BE2C (cell line): ENCODE data around the gene ASGR1. TPM values are rescaled to one million over a fixed set of nuclear protein-coding genes. Genes with fewer than 3 reads are reported as not detected.

ENCODE experiments used
- DNase-seq: peaks from one replicate; pipeline ENCODE4 v3.0.0-alpha.2; 2020
- H3K27me3 ChIP-seq: fragments of 250-450 bp; sonication (Bioruptor Pico); 2 replicates; pipeline ENCODE4 v1.5.1; 2020; ENCODE audit warnings: mild to moderate bottlenecking
- H3K36me3 ChIP-seq: fragments of 250-450 bp; sonication (Bioruptor Pico); 2 replicates; pipeline ENCODE4 v1.5.1; 2020; ENCODE audit warnings: mild to moderate bottlenecking
- H3K4me1 ChIP-seq: fragments of 250-450 bp; sonication (Bioruptor Pico); 2 replicates; pipeline ENCODE4 v1.5.1; 2020
- H3K4me3 ChIP-seq: 2 replicates; pipeline ENCODE4 v1.5.1; 2011; ENCODE audit warnings: low read depth, low read length
- H3K9me3 ChIP-seq: fragments of 250-450 bp; sonication (Bioruptor Pico); 2 replicates; pipeline ENCODE4 v1.5.1; 2020
- polyA plus RNA-seq: library from polyadenylated mRNA; unstranded; fragments of >200 nt; gene quantifications from one replicate; pipeline ENCODE4 v1.2.1, GENCODE V29; 2012; ENCODE audit warnings: low read depth, missing spikeins; ENCODE audit not compliant: insufficient read length, insufficient read depth
- TF ChIP-seq, protein P1 (sequence below): IDR thresholded peaks from 2 replicates; pipeline ENCODE4 v1.5.1; 2012; ENCODE audit warnings: mild to moderate bottlenecking, low read depth, low read length

Gene ASGR1, protein sequence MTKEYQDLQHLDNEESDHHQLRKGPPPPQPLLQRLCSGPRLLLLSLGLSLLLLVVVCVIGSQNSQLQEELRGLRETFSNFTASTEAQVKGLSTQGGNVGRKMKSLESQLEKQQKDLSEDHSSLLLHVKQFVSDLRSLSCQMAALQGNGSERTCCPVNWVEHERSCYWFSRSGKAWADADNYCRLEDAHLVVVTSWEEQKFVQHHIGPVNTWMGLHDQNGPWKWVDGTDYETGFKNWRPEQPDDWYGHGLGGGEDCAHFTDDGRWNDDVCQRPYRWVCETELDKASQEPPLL
- 1.3 TPM for polyA plus RNA-seq

DNA sequence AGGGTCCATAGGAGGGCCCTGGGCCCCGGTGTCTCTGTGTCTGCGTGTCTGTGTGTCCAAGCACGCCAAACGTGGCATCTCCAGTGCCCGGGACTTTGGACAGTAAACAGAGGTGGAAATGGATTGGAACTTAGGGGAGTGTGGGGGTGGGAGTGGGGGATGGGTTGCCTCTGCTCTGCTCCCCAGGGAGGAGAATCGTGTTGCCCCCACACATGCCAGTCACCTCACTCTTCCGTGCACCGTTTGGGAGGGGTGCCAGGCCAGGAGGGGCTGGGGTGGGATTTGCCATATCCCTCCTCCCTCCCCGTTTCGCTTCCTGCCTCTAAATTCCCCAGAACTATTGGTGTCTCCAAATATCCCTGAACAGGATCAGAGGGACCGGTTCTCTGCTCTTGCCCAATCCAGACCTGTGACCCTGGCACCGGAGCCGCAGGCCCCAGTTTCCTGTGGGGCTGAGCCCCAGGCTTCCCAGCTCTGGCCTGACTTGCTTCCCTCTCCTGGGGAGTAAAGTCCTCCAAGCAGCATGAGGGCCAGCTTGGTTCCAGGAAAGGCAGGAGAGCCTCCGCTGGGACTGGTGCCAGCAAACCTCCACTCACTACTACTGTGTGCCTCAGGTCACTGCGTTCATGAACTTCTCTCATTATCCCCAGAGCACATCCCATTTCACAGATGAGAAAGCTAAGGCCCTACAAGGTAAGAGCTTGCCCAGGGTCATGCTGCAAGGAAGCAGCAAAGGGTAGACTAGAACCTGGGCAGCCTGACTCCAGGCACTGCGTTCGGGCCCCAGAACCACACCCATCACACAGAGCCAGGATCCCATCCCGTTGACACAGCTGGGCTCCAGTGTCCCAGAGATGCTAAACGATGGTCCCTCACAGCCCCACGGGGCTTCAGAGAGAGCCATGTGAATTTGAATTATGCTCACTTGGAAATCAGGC lies at the start of gene ASGR1:
Gene ASGR1, minus strand, starts transcription at position 54 of the 938 bp plus-strand sequence. CDS start 807 bp downstream, outside the sequence.
- TF ChIP-seq, protein P1, sequence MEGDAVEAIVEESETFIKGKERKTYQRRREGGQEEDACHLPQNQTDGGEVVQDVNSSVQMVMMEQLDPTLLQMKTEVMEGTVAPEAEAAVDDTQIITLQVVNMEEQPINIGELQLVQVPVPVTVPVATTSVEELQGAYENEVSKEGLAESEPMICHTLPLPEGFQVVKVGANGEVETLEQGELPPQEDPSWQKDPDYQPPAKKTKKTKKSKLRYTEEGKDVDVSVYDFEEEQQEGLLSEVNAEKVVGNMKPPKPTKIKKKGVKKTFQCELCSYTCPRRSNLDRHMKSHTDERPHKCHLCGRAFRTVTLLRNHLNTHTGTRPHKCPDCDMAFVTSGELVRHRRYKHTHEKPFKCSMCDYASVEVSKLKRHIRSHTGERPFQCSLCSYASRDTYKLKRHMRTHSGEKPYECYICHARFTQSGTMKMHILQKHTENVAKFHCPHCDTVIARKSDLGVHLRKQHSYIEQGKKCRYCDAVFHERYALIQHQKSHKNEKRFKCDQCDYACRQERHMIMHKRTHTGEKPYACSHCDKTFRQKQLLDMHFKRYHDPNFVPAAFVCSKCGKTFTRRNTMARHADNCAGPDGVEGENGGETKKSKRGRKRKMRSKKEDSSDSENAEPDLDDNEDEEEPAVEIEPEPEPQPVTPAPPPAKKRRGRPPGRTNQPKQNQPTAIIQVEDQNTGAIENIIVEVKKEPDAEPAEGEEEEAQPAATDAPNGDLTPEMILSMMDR = no peak
- Histone ChIP-seq H3K27me3 (peaks cover 8% of the 10 kb centered on the region), H3K9me3 (no peaks in the 10 kb centered on the region), H3K36me3 (no peaks in the 10 kb centered on the region), H3K4me1 (no peaks in the 10 kb centered on the region), H3K4me3 (no peak within 1 kb of the TSS)
- DNase-seq = no peak

DNA sequence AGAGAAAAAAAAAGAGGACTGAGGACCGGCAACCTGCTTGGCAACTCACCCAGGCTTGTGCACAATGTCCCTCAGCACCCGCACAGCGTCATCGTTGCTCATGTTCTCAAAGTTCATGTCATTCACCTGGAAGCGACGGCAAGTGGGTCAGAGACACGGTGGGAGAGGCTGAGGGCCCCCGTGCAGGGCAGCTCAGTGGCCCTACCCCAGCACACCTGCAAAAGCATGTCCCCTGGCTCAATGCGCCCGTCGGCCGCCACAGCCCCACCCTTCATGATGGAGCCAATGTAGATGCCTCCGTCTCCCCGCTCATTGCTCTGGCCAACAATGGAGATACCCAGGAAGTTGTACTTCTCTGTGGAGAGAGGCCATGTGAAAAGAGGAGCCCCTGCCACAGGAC lies 49.8 kb upstream of the ASGR1 start:
- no peaks in the 10 kb centered on the region for H3K4me1 ChIP-seq
- H3K36me3 ChIP-seq = peaks cover 2% of the 10 kb centered on the region; the same call in 1 of the 2 replicates
- no peaks in the 10 kb centered on the region for H3K9me3 ChIP-seq
- no peaks in the 10 kb centered on the region for H3K27me3 ChIP-seq
- H3K4me3 ChIP-seq = no peak overlapping the region
- TF ChIP-seq, protein P1 = no peak
- no peak for DNase-seq

DNA sequence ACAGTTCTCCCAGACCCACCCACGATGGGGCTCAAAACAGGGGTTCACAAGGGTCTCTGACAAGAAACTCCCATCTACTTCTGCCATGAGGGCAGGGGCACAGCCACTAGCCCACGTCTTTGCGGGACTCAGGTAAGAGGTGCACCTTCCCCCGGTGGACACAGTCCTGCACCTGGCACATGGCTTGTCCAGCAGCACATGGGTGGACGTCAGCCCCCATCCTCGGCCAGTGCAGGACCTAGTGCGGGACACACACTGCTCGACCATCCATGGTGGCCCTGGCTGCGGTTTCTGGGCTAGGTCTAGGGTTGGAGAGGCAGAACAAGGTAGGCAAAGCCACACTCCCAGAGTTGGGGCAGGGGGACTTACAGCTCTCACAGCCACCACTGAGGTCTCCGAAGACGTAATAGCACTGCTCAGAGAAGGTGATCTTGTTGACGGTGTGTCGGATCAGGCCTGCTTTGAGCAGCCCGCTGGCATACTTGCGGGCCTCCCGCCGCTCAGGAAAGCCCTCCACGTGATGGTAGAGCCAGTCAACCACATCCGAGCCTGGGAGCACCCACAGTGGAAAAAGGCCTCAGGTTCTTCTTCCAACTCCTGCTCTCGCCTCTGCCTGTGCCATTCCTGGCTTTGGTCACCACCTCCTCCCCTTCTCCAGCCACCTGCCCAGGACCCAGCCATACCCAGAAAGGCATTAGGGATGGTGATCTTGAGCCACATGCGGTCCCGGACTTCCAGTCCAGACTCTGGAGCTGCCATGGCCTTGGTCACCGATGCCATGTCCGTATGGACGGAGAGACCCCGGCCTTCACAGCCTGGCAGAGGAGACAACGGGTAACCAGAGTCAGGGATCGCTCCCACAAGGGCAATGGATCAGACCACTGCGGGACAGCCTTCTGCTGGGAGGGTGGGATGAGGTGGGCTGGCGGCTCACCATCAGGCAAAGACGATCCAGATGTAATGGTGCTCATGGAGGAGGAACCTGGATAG lies 47.8 kb upstream of the ASGR1 start:
- H3K9me3 ChIP-seq = no peaks in the 10 kb centered on the region
- H3K4me3 ChIP-seq = no peak overlapping the region
- peaks cover 14% of the 10 kb centered on the region for H3K36me3 ChIP-seq
- no peaks in the 10 kb centered on the region for H3K4me1 ChIP-seq
- TF ChIP-seq, protein P1 = no peak
- DNase-seq = no peak
- H3K27me3 ChIP-seq = no peaks in the 10 kb centered on the region

DNA sequence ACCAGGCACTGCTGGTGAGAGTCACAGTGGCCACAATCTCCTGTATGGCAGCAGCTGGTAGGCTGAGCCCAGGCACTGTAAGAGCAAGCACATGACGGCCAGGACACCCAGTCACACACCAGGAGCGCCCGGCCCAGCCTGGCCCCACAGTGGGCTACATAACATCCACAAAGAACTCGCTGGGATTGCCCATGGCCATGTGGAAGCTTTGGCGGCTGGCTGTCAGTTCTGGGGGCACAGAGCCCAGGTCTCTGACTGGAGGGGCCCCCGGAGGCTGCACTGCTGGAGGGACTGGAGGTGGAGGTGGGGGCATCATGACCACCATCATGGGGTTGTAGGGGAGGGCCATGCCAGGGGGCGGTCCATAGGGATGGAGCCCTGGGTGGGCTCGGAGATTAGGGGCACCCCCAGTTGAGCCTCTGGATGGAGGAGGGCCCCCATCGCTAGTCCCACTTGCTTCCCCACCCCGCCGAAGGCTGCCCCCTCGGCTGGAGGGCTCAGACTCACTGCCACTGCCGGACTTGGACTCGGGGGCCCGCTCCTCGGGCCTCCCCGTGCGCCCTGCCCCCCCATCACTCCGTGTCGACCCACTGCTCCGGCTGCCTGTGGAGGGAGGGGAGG lies 46.7 kb upstream of the ASGR1 start:
- TF ChIP-seq, protein P1 = no peak
- Histone ChIP-seq H3K9me3 (no peaks in the 10 kb centered on the region), H3K4me1 (no peaks in the 10 kb centered on the region), H3K4me3 (no peak overlapping the region), H3K27me3 (no peaks in the 10 kb centered on the region), H3K36me3 (peaks cover 14% of the 10 kb centered on the region)
- DNase-seq = no peak

DNA sequence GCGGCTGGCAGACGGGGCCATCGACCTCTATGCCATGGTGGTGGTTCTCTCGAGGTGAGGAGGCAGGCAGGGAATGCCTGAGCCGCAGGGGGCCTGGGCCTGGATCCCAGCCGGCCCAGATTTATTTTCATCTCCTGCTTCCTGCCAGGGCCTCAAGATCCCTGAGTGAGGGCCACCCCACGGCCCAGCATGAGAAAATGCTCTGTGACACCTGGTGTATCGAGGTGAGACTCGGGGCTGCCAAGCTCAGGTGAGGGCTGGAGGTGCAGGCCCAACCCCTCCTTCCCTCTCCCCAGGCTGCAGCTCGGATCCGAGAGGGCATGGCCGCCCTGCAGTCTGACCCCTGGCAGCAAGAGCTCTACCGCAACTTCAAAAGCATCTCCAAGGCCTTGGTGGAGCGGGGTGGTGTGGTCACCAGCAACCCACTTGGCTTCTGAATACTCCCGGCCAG lies 45.5 kb upstream of the ASGR1 start:
- no peak for DNase-seq
- no peaks in the 10 kb centered on the region for H3K27me3 ChIP-seq
- H3K9me3 ChIP-seq = no peaks in the 10 kb centered on the region
- H3K4me1 ChIP-seq = no peaks in the 10 kb centered on the region
- H3K36me3 ChIP-seq = peaks cover 14% of the 10 kb centered on the region
- TF ChIP-seq, protein P1 = no peak
- H3K4me3 ChIP-seq = no peak overlapping the region
